GM18526 (cell line): Measurements from ENCODE around the gene PDS5B.

Experiments
- POLR2A ChIP-seq: IDR thresholded peaks from 3 replicates; pipeline ENCODE4 v1.6.1; 2011; ENCODE audit not compliant: insufficient read length; ENCODE audit errors: extremely low read depth

The PDS5B gene

DNA sequence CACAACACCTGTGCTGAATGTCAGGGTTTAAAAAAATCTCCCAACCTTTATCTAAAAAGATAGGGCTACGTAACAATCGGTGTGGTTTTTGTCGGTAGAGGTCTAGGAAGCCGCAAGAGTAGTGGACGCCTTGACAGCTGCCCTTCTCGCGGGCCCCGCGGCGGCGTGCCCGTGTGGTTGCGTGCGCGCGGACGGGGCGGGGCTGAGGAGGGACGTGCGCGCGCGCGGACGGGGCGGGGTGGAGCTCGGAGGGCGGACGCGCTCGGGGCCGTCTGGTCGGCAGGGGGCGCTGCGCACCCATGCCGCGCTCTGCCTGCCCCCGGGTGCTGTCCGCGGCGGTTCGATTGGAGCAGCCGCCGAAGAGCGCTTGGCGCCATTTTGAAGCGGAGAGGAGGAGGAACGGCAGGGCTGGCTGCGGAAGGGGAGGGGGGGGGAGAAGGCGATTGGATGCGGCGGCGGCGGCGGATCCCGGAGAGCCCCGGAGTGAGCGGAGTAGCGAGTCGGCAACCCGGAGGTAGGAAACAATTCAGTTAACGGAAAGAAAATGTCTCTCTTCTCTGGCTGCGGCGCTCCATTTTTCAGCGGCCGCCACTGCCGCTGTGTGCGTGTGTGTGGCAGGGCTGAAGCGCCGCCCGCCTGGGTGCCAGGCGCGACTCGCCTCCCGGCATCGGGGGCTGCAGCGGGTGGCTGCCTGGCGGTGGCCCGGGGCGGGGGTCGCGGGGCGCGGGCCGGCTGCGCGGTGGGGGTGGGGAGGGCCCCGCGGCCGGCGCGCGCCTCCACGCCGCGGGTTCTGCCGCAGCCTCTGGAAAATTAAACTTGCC is at the start of gene PDS5B:
Gene PDS5B (plus strand): TSS at position 373 of the 821 bp plus-strand sequence. CDS start 62,321 bp downstream, outside the sequence.
- peak; percentile 67 for TF ChIP-seq POLR2A

DNA sequence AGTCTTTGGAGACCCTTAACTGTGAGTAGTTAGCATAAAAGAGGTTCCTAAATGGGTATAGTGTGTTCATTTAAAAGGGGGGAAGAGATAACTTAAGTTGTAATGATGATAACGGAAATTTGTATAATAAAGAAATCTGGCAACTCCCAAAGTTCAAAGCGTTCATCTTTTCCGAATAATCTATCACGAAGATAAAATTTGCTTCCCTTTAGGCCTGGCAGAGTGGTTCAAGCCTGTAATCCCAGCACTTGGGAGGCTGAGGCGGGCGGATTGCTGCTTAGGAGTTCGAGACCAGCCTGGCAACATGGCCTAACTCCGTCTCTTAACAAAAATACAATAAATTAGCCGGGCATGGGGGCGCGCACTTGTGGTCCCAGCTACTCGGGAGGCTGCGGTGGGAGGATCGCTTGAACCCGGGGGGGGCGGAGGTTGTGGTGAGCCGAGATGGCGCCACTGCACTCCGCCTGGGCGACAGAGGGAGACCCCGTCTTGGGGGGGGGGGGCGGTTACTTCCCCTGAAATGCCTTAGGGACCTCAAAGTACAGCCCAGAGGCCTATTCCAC is 48.6 kb upstream of the PDS5B start:
- no peak for TF ChIP-seq POLR2A

DNA sequence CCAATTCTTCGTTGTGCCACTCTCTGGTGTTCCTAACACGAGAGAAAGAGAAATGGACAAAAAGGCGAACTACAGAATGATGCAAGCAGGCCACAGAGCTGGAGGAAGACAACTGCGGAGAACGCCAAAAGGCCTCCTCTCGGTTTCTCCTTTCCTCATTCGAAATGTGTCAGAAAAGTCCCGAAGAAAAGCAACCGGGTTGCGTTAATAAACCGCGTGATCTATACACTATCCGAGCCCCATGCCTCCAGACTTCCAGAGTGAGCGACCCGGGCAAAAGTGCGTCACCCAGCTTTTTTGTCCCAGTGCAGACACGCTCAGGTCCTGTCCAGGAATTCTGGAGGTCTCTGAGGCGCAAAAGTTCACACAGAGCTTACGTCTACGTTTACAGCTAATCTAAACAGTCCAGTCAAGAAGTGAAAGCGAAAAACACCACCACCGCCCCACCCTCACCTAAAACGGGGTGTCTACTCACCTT is 48.1 kb upstream of the PDS5B start:
- TF ChIP-seq POLR2A: no peak

DNA sequence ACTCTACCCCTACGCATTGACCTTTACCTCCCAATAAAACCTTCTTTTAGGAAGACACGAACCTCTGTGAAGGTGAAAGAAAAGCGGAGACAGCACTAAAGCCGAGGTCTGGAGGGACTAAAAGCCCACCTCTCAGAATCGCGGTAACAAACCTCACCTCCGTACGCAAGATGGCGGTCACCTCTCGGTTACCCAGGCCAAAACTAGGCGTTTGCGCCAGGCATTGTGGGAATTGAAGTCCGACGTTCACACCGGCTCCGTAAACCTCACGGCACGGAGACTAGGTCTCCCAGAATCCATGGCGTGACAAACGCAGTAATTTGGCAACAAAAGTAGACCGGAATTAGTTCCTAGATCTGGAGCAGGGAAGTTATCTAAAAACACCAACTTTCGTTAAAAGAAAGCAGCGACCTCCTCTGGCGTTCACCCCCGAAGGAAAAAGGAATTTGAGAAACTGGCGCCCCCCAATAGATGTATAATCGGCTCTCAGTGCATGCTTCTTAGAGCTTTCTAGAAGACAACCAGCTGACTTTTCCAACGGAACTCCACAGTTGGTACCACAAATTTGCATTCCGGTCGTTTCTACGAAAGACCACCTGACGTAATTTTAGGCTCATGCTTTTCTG is 47.5 kb upstream of the PDS5B start, which contains the start of gene N4BP2L2:
Gene N4BP2L2 (minus strand): TSS at position 175 of the 626 bp plus-strand sequence. CDS start 1,768 bp downstream, outside the sequence.
- TF ChIP-seq POLR2A: peak; percentile 72

GRCh38 chr13:32542221-32542620 is 44.0 kb upstream of the PDS5B start:
- TF ChIP-seq POLR2A: no peak

DNA sequence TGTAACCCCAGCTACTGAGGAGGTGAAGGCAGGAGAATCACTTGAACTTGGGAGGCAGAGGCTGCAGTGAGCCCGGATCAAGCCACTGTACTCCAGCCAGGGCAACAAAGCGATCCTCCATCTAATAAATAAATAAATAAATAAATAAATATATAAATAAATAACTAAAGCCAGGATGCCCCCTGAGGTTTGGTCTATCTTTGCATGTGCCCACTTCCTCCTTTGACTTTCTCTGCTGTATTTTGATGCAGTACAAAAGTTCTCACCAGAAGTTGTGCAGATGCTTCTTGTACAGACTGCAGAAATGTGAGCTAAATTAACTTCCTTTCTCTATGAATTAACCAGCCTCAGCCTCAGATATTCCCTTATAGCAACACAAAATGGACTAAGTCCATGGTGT is 41.2 kb upstream of the PDS5B start:
- no peak for TF ChIP-seq POLR2A

DNA sequence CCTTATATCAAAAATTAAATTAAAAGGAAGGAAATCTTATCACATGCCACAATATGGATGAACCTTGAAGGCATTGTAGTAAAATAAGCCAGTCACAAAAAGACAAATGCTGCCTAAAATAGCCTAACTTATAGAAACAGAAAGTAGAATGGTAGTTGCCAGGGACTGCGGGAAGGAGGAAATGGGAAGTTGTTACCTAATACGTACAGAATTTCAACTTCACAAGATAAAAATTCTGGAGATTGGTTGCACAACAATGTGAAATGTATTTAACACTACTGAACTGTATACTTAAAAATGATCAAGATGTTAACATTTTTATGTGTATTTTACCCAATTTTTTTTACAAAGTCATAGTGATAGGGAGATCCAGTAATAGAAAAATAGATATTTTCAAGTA is 37.4 kb upstream of the PDS5B start:
- TF ChIP-seq POLR2A: no peak

GRCh38 chr13:32549788-32550187 is 36.5 kb upstream of the PDS5B start:
- TF ChIP-seq POLR2A: no peak

DNA sequence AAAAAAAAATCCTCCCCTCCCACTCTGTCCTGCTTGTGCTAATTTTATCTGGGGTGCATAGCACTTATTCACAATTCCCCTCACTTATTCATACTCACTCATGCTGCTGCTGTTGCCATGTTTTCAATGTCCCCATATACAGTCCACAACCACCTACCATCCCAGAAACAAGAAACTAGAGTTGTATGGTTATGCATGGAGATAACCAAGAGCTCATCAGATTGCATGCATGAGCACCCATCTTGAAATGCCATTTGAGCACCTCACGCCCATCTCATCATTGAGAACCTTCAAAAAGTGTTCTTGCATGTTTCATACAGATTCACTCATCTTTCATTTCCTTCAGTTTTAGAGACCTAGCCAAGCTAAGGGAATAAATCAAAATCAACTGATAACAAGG is 32.5 kb upstream of the PDS5B start:
- TF ChIP-seq POLR2A: no peak

DNA sequence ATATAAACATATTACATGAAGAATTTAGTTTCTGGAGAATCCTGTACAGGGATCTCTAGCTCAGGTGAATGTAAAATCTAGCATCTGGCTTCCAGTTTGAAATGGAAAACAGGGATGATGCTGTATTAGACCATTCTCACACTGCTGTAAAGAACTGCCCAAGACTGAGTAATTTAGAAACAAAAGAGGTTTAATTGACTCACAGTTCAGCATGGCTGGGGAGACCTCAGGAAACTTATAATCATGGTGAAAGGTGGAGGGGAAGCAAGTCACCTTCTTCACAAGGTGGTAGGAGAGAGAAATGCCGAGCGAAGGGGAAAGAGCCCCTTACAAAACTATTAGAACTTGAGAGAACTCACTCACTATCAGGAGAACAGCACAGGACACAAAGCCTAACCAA is 30.6 kb upstream of the PDS5B start:
- no peak for TF ChIP-seq POLR2A

- no peak for TF ChIP-seq POLR2A
Measured at GRCh38 chr13:32577032-32577431, 9.2 kb upstream of the PDS5B start.

GRCh38 chr13:32581177-32581786 is 5.0 kb upstream of the PDS5B start:
- TF ChIP-seq POLR2A: no peak

GRCh38 chr13:32582281-32582680 is 4.0 kb upstream of the PDS5B start:
- no peak for TF ChIP-seq POLR2A

GRCh38 chr13:32582991-32583390 is 3.3 kb upstream of the PDS5B start:
- no peak for TF ChIP-seq POLR2A

DNA sequence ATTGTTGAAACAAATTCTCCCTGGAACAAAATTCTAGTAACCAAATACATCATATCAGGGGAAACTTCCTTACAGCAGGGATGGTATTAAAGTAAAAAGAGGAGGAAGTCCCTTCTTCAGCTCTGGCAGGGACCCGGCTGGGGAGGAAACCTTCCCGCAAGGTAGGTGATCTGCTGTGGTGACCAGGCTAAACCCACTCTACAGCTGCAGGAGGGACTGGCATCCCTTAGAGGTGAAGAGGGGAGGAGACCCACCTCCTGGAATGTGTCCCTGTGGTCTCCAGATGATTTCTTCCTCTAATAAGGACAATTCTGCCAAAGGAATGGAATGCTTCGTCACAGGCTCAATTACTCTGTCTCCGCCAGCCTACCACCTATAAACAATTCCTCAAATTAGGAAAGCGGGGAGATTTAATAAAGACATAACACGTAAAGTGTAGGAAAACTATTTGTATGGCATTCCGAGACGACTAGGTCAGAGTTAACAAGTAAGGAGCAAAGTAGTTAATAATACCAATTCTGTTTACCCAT is 637 bp upstream of the PDS5B start:
- no peak for TF ChIP-seq POLR2A
